HG02981 (cell line): ENCODE data around the gene LARGE1.

ENCODE experiments used
- ATAC-seq: cut with Tn5 transposase; IDR thresholded peaks from one replicate; pipeline ENCODE4 v1.9.1; 2021; ENCODE audit warnings: mild to moderate bottlenecking, moderate library complexity; ENCODE audit not compliant: unreplicated experiment

The LARGE1 gene

GRCh38 chr22:33535937-33536875 is 384.1 kb downstream of the LARGE1 start:
- ATAC-seq: no peak

DNA sequence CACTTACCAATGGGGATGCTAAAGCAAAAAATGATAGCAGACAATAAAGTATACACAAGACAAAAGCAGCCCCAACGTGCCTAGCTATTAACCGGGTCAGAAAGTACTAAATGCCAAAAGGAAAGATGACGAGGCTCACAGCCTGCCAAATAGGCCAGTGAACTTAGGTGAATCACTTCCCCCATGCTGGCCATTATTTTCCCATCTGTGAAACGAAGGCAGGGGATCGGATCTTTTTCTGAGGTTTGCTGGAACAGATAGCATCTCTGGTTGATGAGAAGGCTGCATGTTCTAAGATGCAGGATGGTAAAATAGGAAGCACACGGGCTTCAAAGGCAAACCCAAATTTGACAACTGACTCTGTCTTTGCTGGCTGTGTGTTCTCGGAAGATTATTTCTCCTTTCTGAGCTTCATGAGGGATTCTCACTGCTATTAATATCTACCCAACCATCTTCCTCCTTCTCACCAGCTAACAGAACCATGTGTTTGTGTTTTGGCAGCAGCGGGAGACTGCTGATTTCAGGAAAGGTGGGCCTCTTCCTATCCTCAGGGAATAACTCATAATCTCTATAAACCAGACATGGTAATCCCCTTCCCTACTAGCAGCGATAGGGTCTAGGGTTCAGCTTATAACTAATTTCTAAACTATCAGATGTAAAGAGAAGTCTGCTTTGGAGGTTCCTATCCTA is 390.7 kb downstream of the LARGE1 start:
- ATAC-seq: no peak

DNA sequence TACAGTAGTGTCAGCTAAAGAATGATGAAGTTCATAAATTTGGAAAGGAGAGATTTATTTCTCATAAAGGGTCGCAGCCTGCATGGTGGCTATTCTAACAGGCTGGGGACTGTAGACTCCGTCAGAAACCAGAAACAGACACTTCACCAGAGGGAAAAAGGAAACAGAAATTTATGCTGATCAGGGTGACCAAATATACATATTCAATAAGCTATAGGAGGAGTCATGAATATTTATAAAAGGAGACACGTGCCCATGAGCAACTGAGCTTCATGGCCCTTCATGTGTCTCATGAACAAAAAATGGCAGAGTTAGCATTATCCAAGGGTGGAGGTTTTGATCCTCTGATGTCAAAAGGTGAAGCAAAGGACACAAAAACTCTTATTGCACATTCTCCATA is 392.1 kb downstream of the LARGE1 start:
- no peak for ATAC-seq

GRCh38 chr22:33526434-33527107 is 393.7 kb downstream of the LARGE1 start:
- no peak for ATAC-seq

- ATAC-seq: no peak
Observed at GRCh38 chr22:33524511-33525260, 395.6 kb downstream of the LARGE1 start.

DNA sequence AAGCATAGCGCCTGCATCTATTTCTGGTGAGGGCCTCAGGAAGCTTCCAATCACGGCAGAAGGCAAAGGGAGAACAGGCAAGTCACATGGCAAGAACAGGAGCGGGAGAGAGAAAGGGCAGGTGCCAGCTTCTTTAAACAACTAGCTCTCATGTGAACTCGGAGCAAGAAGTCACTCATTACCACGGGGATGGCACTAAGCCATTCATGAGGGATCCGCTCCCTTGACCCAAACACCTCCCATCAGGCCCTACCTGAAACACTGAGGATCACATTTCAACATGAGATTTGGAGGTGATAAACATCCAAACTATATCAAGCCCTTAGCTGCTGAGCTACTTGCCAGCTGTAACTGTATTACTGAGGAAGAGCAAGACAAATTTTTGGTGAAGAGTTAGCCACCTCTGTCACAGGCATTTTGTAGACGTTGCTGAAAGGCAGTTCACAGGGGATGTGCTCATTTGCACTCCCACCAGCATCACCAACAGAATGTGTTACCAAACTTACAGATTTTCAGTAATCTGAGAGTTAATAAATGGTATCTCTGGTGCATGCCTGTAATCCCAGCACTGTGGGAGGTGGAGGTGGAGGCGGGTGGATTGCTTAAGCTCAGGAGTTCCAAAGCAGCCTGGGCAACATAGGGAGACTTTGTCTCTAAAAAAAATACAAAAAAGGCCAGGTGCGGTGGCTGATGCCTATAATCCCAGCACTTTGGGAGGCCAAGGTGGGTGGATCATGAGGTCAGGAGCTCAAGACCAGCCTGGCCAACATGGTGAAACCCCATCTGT is 398.2 kb downstream of the LARGE1 start:
- ATAC-seq: no peak

DNA sequence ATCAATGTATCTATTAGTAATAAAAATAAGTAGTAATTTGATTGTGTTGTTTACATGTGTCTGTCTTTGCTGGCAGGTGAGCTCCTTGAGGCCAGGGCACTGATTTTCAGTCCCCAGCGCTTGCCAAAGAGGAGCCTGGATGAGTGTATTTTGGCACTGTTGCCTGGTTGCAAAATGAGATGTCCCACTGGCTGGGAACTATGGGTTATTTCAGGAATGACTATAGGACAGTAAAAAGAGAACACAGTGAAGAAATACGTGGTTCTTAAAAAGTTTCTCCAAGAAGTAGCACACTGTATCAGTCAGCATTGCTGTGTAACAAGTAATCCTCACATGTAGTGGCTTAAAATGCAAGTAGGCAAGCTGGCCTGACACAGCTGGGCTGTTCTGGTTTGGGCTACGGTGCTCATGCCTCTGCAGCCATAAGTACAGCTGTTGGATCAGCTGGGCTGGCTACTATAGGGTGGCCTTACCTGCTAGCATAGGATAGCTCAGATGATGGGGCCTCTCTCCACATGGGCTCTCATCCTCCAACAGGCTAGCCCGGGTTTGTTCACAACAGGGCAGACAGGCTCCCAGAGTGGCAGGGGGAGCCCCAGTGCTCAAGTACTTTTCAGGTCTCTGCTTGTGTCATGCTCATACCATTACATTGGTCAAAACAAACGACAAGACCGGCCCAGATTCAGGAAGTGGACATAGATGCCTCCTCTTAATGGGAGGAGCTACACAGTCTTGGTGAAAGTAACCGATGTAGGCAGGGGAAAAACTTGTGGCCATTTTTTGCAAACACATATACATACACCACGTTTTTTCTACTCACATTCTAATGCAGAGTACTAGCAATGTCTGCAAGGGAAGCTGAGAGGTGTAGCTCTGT is 399.1 kb downstream of the LARGE1 start:
- ATAC-seq: no peak

- no peak for ATAC-seq
Observed at GRCh38 chr22:33519974-33520903, 400.0 kb downstream of the LARGE1 start.

DNA sequence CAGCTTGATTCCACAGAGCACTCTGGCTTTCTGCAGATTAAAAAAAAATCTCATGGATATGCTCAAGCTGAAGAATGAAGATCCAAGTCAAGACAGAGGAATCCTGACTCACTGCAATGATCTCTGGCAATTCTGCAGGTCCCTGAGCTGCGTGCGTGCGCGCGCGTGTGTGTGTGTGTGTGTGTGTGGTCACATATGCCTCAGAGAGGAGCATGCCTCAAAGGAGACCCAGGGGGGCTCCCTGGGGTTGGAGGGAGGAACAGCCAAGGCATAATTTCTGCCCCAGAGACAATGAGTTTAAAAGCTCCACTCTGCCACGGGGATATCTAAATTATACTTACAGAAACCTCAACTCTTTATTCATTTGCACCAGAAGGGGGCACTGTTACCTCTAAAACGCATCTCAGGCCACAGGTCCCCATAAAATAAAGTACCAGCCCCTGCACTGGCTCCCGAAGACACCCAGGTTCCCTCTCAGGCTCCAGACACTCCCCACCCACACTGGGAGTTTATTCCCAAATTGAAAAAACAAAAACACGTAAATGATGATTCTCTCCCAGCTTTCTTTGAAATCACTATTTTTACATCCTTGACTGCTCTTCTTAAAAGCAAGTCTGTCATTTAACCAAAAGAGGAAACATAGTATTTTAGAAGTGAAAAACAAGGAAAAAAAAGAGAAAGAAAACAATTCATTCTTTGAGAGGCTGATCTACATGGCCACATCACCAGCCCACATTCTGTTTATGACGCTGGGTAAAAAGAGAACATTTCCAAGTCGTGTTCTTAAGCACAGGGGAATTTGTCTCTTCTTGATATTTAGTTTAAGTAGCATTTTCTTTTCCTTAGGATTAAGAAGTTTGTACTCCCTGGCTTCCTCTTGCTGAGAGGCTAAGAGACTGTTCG is 401.0 kb downstream of the LARGE1 start:
- no peak for ATAC-seq

DNA sequence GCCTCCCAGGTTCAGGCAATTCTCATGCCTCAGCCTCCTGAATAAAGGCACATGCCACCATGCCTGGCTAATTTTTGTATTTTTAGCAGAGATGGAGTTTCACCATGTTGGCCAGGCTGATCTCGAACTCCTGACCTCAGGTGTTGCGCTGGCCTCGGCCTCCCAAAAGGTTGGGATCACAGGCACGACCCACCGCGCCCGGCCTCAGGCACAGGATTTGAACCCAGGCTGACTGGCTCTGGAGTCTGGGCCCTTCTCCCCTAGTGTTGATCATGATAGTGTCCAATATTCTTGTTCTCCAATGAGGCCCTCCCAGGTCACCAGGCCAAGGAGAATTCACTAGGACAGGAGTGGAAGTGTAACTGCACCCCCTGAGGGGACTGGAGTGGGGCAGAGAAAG is 401.9 kb downstream of the LARGE1 start:
- ATAC-seq: no peak

GRCh38 chr22:33515795-33516194 is 404.5 kb downstream of the LARGE1 start:
- ATAC-seq: no peak

DNA sequence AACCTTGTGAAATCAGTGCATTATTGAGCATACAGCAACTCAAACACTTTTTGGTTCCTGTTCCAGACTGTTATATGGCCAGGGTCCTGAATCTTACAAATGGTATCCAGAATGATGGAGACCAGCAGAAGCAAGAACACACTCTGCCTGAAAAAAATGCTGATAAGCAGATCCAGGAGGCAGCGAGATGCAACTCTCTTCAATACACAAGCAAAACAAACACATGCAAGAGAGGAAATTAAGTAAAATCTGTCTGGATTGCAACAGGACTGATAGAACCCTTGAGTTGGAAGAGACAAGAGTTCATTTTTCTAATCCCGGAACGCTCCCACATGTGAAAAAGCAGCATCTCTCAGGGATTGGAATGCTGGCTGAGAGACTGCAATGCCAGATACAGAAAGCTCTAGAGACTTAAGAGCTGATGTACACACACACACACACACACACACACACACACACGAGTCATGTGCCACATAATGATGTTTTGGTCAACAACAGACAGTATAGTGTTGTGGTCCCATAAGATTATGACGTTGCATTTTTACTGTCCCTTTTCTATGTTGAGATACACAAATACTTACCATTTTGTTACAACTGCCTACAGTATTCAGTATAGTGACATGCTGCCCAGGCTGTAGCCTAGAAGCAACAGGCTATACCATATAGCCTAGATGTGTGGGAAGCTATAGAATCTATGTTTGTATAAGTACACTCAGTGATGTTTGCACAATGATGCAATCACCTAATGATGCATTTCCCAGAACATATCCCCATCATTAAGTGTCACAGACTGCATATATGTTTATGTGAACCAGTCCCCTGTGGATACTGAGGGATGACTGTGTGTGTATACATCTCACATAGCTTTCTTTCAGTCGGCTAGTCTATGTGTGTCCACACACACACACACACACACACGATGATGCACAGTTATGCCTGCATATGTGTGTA is 406.6 kb downstream of the LARGE1 start:
- no peak for ATAC-seq

- no peak for ATAC-seq
Observed at GRCh38 chr22:33512908-33513307, 407.4 kb downstream of the LARGE1 start.

DNA sequence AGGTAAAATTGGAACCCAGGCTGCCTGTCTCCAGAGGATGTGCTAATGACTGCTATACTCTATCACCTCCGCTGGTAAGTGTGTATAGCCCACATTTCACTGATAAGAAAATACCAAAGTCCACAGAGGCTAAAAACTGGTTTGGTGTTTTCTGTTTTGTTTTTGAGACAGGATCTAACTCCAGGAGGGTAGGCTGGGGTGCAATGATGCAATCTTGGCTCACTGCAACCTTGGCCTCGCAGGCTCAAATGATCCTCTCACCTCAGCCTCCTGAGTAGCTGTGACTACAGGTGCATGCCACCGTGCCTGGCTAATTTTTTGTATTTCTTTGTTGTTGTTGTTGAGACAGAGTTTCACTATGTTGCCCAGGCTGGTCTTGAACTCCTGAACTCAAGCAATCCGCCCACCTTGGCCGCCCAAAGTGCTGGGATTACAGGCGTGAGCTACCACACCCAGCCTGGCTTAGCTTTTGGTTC is 409.8 kb downstream of the LARGE1 start:
- no peak for ATAC-seq

GRCh38 chr22:33504941-33505625 is 415.2 kb downstream of the LARGE1 start:
- ATAC-seq: no peak
